Aortic smooth muscle cell (primary cell): ENCODE results near the gene SNCA. TPM values are rescaled to one million over a fixed set of nuclear protein-coding genes. Genes with fewer than 3 reads are reported as not detected.

Experiments used
- total RNA-seq: library from RNA; depleted of rRNA; stranded (reverse); fragments of >200 nt; gene quantifications from 2 replicates; pipeline ENCODE4 v1.2.3, GENCODE V29; 2014

The SNCA gene
- total RNA-seq, result 1.4 and 2.4 TPM in 2 replicates

DNA sequence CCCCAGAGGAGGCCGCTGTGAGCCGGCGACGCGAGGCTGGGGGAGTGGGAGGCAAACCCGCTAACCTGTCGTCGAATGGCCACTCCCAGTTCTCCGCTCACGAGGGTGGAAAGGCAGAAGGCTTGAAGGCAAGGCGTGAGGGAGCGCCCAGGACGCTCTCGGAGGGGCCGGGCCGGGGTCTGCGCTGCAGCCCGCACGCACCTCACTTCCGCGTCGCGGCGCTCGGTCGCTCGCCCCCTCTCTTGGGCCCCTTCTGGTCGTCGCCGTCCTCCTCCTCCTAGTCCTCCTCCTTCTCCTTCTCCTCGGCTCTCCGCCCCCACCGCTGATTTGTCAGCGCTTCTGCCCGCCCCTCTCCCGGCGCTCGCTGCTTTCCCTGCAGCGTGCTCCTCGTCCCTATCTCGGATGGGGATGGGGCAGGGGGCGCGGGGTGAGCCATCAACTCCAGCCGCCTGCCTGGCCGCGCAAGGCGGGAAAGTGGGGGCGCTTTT, at the start of gene SNCA:
Gene SNCA (minus strand): TSS at position 265 of the 488 bp plus-strand sequence. CDS start 1,494 bp downstream, outside the sequence.

Other genes starting within 250 kb of the SNCA start
- 4.7 and 11.1 TPM in 2 replicates for gene MMRN1, start 57.7 kb upstream of the SNCA start, total RNA-seq